ENCODE results near the gene PCMTD2. TPM values are rescaled to one million over a fixed set of nuclear protein-coding genes. Genes with fewer than 3 reads are reported as not detected.
A peak's percentile ranks its signal among the peaks of the same experiment; 100 is the strongest.
"Not testable (repeated sequence)": the region's sequence is repeated elsewhere in the genome, so short reads cannot be mapped to it uniquely, and the experiment has no call there.

The PCMTD2 gene
- total RNA-seq, 2 donors from 2014 or later = 26.1 to 33.8 TPM

DNA sequence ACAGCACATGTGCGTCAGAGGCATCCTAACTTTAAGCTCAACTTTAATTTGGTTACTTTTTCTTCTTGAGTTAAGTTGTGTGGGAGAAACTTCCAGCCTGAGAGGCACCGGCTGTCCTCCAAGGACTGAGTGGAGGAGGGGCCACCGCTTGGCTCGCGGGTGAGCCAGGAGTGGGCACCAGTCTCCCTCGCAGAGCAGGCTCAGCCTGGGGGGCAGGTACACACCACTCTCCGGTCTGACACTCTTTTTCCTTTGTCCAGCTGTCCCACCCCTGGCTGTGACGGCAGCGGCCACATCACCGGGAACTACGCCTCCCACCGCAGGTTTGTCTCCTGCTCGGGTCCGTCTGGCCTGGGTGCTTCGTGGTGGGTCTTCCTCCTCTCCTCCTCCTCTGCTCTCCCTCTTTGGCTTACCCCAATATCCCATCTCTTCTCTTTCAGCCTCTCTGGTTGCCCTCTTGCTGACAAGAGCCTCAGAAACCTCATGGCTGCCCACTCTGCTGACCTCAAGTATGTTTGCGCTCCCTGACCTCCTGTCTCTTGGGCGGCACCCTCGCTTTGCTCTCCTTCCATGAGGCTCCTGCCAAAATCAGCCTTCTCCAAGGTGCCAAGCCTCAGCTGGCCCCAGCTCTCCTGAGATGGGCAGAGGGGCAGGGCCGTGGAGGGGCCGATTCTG lies 32.6 kb upstream of the PCMTD2 start:
- intact Hi-C loops (cut with DNase I, micrococcal nuclease) = no loop called here
- DNase-seq = no peak
- no peak for ATAC-seq

- intact Hi-C loops (cut with DNase I, micrococcal nuclease) = no loop called here
- no peak for DNase-seq
- no peak for ATAC-seq
These were observed 32.0 kb upstream of the PCMTD2 start for GRCh38 chr20:64223526-64224067.

DNA sequence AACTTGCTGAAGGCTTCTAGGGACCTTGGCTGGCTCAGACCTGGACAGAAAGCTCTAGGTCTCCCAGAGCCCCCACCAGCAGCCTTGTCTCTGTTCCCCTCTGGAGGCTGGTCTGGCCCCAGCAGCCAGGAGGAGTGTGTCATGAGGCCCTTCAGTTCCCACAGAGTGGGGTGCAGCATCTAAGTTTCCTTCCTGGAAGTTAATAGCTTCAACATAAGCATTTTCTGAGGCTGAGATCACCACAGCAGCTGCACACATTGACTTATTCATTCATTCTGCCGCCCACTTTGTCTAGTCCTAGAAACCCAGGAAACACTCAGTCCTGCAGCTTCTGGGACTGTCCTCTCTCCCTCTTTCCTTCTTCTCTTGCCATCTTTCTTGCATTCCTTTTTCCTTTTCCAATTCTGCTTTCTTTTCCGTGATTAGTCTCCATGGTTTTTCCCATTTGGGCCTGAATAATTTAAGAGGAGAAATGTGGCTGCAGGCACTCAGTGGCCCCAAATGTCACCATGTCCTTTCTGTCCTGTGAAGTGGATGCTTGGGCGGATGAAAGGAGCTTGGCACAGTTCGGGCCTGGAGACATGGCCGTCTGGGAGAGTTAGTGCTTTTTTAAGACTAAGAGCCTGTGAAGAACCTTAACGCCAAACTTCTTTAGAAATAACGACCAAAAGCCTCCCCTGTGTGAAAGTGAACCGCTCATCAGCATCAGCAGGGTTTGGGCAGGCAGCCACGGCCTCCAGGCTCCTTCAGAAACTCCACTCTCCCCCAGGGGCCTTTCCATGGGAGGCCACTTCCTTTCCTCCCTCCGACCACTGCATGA lies 31.0 kb upstream of the PCMTD2 start:
- DNase-seq (no peak), ATAC-seq (no peak)
- intact Hi-C loops (cut with DNase I, micrococcal nuclease) = no loop called here

DNA sequence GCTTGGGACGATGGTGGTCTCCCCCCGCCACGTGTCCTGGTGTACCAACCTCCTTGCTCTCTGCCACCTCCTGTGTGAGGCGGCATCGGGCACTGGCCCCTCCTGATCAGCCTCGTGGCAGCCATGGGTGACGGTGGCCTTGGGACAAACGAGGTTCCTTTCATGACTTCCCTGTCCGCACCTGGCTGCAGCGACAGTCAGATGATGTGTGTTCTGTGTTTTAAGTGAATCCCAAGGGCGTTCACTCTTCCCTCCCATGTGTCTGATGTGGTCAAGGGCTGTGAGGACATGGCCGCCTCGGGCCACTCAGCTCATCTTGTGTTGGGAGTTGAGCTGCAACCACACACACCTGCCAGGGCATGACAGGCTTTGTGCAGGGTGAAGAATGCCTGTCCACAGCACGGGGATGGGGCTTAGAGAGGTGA lies 30.4 kb upstream of the PCMTD2 start:
- ATAC-seq (no peak), DNase-seq (no peak)
- intact Hi-C loops (cut with DNase I, micrococcal nuclease) = no loop called here

DNA sequence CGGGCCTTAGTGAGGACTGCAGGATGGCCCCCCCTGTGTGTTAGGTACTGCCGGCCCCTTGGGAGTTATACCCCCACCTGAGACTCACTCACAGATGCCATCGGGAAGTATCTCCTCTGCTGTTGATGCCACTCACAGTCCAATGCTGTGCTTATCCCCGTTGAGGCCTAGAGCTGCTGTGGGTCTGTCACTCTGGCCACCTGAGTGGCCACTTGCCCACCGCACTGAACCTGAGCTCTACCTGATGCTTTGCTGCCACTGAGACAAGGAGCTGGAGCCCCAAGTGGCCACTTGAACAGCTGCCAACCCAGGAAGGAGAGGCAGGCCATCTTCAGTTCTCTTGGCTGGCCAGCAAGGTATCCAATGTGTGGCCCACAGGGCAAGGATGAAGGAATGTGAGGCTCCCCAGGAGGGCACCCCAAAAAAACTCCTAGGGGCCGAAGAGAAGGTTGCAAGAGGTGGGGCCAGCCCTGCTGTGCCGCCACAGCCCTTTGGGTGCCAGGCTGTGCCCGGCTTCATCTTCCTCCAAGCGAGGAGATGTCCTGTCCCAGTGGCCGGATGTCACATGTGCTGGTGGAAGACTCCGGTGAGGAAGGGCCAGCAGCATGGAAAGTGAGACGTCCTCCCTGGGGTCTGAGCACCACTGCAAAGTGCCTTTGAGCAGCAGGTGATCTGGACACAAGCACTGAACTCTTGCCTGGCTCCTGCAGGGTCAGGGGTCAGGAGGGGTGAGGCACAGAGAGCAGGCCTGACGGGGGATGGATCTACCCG lies 29.5 kb upstream of the PCMTD2 start:
- ATAC-seq (no peak), DNase-seq (no peak)
- intact Hi-C loops (cut with DNase I, micrococcal nuclease) = no loop called here

GRCh38 chr20:64226686-64227580 lies 28.6 kb upstream of the PCMTD2 start:
- no peak for ATAC-seq
- intact Hi-C loops (cut with DNase I, micrococcal nuclease) = no loop called here
- peak in 1 of 2 donors; percentile 19 for DNase-seq

DNA sequence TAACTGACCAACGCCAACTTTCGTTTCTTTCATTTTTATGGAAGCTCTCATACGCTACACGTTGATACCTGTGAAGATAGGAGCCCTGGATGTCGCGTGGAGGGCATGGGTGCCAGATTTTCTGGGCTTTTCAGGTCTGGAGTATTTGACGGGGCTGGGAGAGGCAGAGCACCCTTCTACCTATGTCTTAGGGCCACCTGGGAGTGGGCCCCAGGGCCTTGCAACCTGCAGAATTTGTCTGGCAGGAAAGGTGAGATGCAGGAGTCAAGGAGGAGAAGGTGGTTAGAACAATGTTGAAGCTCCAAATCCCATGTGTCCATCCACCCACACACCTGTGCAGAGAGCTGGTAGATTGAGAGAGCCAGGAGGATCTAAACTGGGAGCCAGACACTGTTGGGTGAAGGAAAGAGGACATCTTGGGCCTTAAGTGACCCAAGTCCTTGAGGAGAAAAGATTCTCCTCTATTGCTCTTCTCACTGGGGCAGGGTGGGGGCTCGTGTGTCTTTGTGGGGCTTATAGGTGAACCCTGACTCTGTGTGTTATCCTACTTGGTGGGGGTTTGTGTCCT lies 27.4 kb upstream of the PCMTD2 start:
- DNase-seq = no peak
- intact Hi-C loops (cut with DNase I, micrococcal nuclease) = no loop called here
- ATAC-seq = no peak

- ATAC-seq (peak; percentile 35), DNase-seq (no peak)
- intact Hi-C loops (cut with DNase I, micrococcal nuclease) = no loop called here
These were observed 26.6 kb upstream of the PCMTD2 start for GRCh38 chr20:64228751-64229506.

GRCh38 chr20:64229507-64230061 lies 26.0 kb upstream of the PCMTD2 start:
- no peak for DNase-seq
- intact Hi-C loops (cut with DNase I, micrococcal nuclease) = no loop called here
- ATAC-seq = peak; percentile 89

DNA sequence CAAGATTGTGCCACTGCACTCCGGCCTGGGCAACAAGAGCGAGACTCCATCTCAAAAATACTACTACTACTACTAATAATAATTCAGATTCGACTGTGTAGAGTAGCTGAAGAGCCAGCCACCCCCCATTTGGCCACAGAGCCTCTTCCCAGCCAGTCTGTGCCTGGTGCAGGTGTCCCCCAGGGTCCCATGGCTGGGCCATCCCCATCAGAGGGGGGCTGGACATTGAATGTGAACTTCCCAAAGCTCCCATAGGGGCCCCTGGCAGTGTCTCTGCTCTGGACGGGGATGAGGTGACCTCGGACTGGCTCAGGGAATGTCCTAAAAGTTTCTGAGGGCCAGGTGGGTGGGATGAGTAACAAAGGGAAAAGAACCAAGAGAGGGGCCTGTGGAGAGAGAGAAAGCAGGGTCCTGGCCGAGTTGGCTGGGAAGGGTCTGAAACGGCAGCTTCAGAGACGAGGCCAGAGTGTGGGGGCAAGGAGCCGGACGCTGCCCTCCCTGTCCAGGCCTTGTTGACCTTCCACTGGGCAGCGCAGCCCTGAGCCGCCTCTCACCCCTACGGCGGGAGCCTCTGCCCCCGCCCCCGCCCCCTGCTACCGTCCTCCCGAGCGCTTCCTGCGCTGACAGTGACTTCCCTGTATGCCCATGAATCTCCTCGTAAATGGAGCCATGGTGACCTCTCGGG lies 24.9 kb upstream of the PCMTD2 start:
- intact Hi-C loops (cut with DNase I, micrococcal nuclease) = no loop called here
- DNase-seq = no peak
- ATAC-seq = no peak

GRCh38 chr20:64231621-64232550 lies 23.7 kb upstream of the PCMTD2 start:
- ATAC-seq = no peak
- DNase-seq = no peak
- intact Hi-C loops (cut with DNase I, micrococcal nuclease) = no loop called here

GRCh38 chr20:64232794-64233193 lies 22.8 kb upstream of the PCMTD2 start:
- intact Hi-C loops (cut with DNase I, micrococcal nuclease) = no loop called here
- no peak for DNase-seq
- ATAC-seq = peak; percentile 31

GRCh38 chr20:64233725-64234124 lies 21.8 kb upstream of the PCMTD2 start:
- ATAC-seq (no peak), DNase-seq (no peak)
- intact Hi-C loops (cut with DNase I, micrococcal nuclease) = no loop called here

DNA sequence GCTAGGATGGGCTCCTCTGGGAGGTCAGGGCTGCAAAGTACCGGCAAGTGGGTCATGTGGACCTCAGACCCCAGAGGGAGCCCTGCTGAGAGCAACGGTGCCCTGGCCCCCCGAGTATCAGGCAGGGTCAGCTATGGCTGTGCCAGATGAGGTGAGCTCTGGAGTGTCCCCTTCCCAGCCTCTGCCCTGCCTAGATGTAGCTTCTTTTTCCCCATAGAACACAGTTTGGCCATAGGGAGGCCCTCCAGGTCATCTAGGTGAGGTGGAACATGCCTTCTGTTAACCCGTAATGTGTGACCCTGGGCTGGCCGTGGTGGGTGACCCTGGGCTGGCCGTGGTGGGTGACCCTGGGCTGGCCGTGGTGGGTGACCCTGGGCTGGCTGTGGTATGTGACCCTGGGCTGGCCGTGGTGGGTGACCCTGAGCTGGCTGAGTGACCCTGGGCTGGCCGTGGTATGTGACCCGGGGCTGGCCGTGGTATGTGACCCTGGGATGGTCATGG lies 21.2 kb upstream of the PCMTD2 start:
- no peak for ATAC-seq
- intact Hi-C loops (cut with DNase I, micrococcal nuclease) = no loop called here
- DNase-seq = no peak

- ATAC-seq; intact Hi-C loops (cut with DNase I, micrococcal nuclease); DNase-seq: not testable (repeated sequence)
These were observed 20.5 kb upstream of the PCMTD2 start for GRCh38 chr20:64234921-64235565.
